Measurements from ENCODE around the gene LEPROT.

DNA sequence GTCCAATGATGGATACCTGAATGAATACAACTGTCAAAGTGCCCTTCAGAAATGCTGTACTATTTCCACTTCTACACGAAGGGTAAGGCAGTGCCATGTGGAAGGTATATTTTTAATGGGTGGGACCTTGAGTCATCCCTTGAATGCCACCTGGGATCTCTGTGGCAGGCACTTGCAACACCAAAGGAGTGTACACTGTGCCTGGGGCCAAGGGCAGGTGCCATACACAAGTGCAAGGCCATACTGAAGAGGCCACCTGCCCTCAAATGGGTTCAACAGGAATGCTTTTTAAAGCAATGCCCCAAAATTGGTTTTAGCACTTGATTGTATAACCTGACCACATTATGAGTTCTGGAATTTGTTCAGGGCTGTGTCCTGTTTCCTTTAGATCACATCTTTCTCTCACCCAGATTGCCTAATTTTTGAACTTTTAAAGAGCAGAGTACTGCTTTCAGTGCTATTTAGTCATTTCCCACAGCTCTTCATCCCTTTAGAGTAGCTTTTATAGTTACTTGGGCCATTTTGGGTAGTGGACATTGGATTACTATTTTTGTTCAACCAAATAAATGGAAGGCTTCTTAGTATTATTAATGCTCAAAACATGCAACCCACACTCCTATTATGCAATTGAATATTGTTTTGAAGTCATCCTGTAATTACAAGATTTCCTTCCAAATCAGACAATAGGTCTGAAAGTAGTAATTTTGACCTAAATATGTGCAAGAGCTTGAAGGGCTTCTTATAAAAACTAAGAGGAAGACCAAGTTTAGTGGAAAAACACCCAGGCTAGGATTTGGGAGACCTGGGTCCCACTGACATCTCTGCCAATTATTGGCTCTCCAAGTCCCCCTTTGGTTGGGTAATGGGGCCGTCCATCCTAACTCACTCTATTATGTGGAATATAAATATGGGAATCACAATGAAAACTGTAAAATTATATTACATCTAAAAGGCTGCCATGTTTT, 57.2 kb downstream of the LEPROT start:
- no peak for TF ChIP-seq CTCF (IDR thresholded peaks at IDR 0.05)
- no peak for TF ChIP-seq ZFX (IDR thresholded peaks at IDR 0.05; ENCODE audit: borderline replicate concordance)

Data from 22Rv1 (cell line).